K562 (cell line): ENCODE data around the gene PATE1. TPM values are rescaled to one million over a fixed set of nuclear protein-coding genes. Genes with fewer than 3 reads are reported as not detected.

Experiments used
- ATAC-seq: fragments of 200-7000 bp; cut with Tn5 transposase; 3 replicates; pipeline ENCODE4 v1.9.1; 2020; ENCODE audit warnings: moderate library complexity
- BruUV-seq: library from RNA; stranded (reverse); fragments of 400-500 nt; replicated peaks from 2 replicates; lab custom pipeline; 2021; lab: Mats Ljungman, UMichigan
- CTCF ChIA-PET: fragments of 300-600 bp; formaldehyde crosslinking; extraction: SDS; loops from one replicate; lab custom pipeline; 2021; ENCODE audit warnings: low intra/inter-chr PET ratio; lab: Yijun Ruan, JAX
- POLR2A ChIA-PET: fragments of 300-600, 350-650 bp; sonication (Branson Sonifier 250); formaldehyde crosslinking; extraction: SDS; loops from one replicate; lab custom pipeline; 2021; ENCODE audit warnings: antibody characterized with exemption, inconsistent platforms; lab: Yijun Ruan, JAX
- DNase-seq, 4 experiments: peaks; one replicate each; pipeline versions ENCODE4 v3.0.0 to v3.0.0-alpha.2; 2011 to 2018; ENCODE audit warnings: low spot score in 3 of 4, mixed read lengths in 3 of 4; ENCODE audit errors: extremely low read depth in 1 of 4
- FAIRE-seq: peaks from 2 replicates; lab custom pipeline; 2011; peaks lifted over from hg19 to GRCh38; lab: Jason Lieb, UNC
- H2AFZ ChIP-seq: 2 replicates; pipeline ENCODE4 v1.6.0; 2011; ENCODE audit warnings: low read depth, low read length, control low read depth, inconsistent platforms
- H3K27ac ChIP-seq: fragments of 200-600 bp; 3 replicates; pipeline ENCODE4 v1.8.0; 2011; ENCODE audit warnings: low read depth, mild to moderate bottlenecking, control low read depth, inconsistent platforms, low read length, moderate library complexity, mixed read lengths; ENCODE audit errors: extremely low read depth
- H3K27me3 ChIP-seq, 2 experiments: fragments of 300-600 bp in 1 of 2; 2 replicates in 1 of 2; 3 replicates in 1 of 2; pipeline versions ENCODE4 v1.6.0 to v1.8.0; 2011; ENCODE audit warnings: inconsistent platforms in 2 of 2, low read length in 2 of 2, mild to moderate bottlenecking in 1 of 2, mixed read lengths in 1 of 2, moderate library complexity in 1 of 2; ENCODE audit not compliant: control insufficient read depth in 2 of 2, insufficient read depth in 2 of 2
- H3K36me3 ChIP-seq: fragments of 300-600 bp; 3 replicates; pipeline ENCODE4 v1.8.0; 2011; ENCODE audit warnings: mild to moderate bottlenecking, low read length, inconsistent platforms; ENCODE audit not compliant: control insufficient read depth, insufficient read depth
- H3K4me1 ChIP-seq, 2 experiments: fragments of 200-600 bp in 1 of 2; replicated peaks in 1 of 2; 2 replicates in 1 of 2; 3 replicates in 1 of 2; pipeline versions ENCODE4 v1.5.1 to v1.8.0; 2011; ENCODE audit warnings: inconsistent platforms in 2 of 2, low read length in 2 of 2, mild to moderate bottlenecking in 1 of 2, mixed read lengths in 1 of 2, moderate library complexity in 1 of 2; ENCODE audit not compliant: control insufficient read depth in 2 of 2, insufficient read depth in 2 of 2
- H3K4me2 ChIP-seq: 2 replicates; pipeline ENCODE4 v1.6.1; 2011; ENCODE audit warnings: low read length, control low read depth, inconsistent platforms, mixed read lengths; ENCODE audit not compliant: insufficient read depth
- H3K4me3 ChIP-seq: fragments of 200-600 bp; sonication (generic), shearing (Covaris generic); 2 replicates; pipeline ENCODE4 v1.5.1; 2016; ENCODE audit warnings: control low read depth, inconsistent platforms
- H3K79me2 ChIP-seq: fragments of 200-600 bp; 3 replicates; pipeline ENCODE4 v1.8.0; 2011; ENCODE audit warnings: low read length, inconsistent platforms; ENCODE audit not compliant: control insufficient read depth, insufficient read depth
- H3K9ac ChIP-seq, 2 experiments: 2 replicates each; pipeline versions ENCODE4 v1.6.0 to v1.6.1; 2011; ENCODE audit warnings: low read depth in 2 of 2, low read length in 2 of 2, control low read depth in 1 of 2, inconsistent platforms in 1 of 2, mild to moderate bottlenecking in 1 of 2, mixed read lengths in 1 of 2; ENCODE audit not compliant: insufficient read depth in 1 of 2
- H3K9me1 ChIP-seq: one replicate; pipeline ENCODE4 v1.6.0; 2011; ENCODE audit warnings: inconsistent platforms, mild to moderate bottlenecking, low read length, moderate library complexity; ENCODE audit not compliant: control insufficient read depth, insufficient read depth
- H3K9me3 ChIP-seq: replicated peaks from 2 replicates; pipeline ENCODE4 v1.5.1; 2011; ENCODE audit warnings: low read depth, low read length, inconsistent platforms; ENCODE audit not compliant: control insufficient read depth, insufficient read depth
- H4K20me1 ChIP-seq: replicated peaks from 2 replicates; pipeline ENCODE4 v1.6.1; 2011; ENCODE audit warnings: low read length, inconsistent platforms, mixed read lengths; ENCODE audit not compliant: control insufficient read depth, insufficient read depth
- ASH1L ChIP-seq: fragments of 450-650 bp; IDR thresholded peaks from 2 replicates; pipeline ENCODE4 v1.6.1; 2018; ENCODE audit warnings: borderline replicate concordance, mild to moderate bottlenecking, low read depth; ENCODE audit not compliant: partially characterized antibody
- DACH1 ChIP-seq: fragments of 450-650 bp; IDR thresholded peaks from 2 replicates; pipeline ENCODE4 v1.6.1; 2018; ENCODE audit not compliant: partially characterized antibody
- ETS1 ChIP-seq: conservative IDR thresholded peaks from 2 replicates; pipeline ENCODE4 v1.6.1; 2011; ENCODE audit warnings: low read depth, mild to moderate bottlenecking, low read length; ENCODE audit not compliant: control insufficient read depth
- FOS ChIP-seq: IDR thresholded peaks from 3 replicates; pipeline ENCODE4 v1.6.1; 2011; ENCODE audit not compliant: insufficient read length; ENCODE audit errors: extremely low read depth
- HDAC3 ChIP-seq: fragments of 450-650 bp; IDR thresholded peaks from 2 replicates; pipeline ENCODE4 v1.6.1; 2018; ENCODE audit warnings: borderline replicate concordance, mild to moderate bottlenecking, moderate library complexity; ENCODE audit not compliant: partially characterized antibody
- ZNF174 ChIP-seq: fragments of 250-450 bp; sonication (Bioruptor Pico); IDR thresholded peaks from 2 replicates; pipeline ENCODE4 v1.4.0; 2020; ENCODE audit warnings: mild to moderate bottlenecking
- ZSCAN32 ChIP-seq: fragments of 450-650 bp; formaldehyde crosslinking; IDR thresholded peaks from 2 replicates; pipeline ENCODE4 v1.4.0; 2020; ENCODE audit warnings: mild to moderate bottlenecking, moderate library complexity
- in situ Hi-C: fragments of 300-500 bp; cut with MboI; formaldehyde crosslinking; loops from 4 replicates; pipeline ENCODE4 v1.15.0; 2018; ENCODE audit warnings: inconsistent platforms, mixed read lengths
- intact Hi-C: fragments of 100-400 bp; cut with micrococcal nuclease; formaldehyde crosslinking; loops from 2 replicates; pipeline ENCODE4 v1.14.2; 2022
- polyA plus RNA-seq, 8 experiments: library from polyadenylated mRNA; depleted of rRNA in 4 of 8; stranded (reverse) in 5 of 8; unstranded in 3 of 8; fragments of >200 nt; fragmentation: Nextera tagmentation in 2 of 8; fragmentation: Illumina TruSeq in 1 of 8; extraction: Ambion mirVana in 2 of 8; extraction: Trizol in 1 of 8; gene quantifications; 2 replicates each; pipeline versions ENCODE4 v1.2.1 to v1.2.3, GENCODE V29; 2011 to 2014; ENCODE audit warnings: inconsistent platforms in 1 of 8, missing spikeins in 1 of 8
- total RNA-seq, 7 experiments: library from RNA; depleted of rRNA in 6 of 7; stranded (reverse); fragments of >200 nt in 6 of 7; fragmentation: Illumina TruSeq in 2 of 7; extraction: Trizol in 2 of 7; gene quantifications; 2 replicates each; pipeline versions ENCODE4 v1.2.1 to v1.2.3, GENCODE V29; 2011 to 2021; ENCODE audit warnings: low replicate concordance in 1 of 7

PATE1 gene
- total and polyA plus RNA-seq, 9 of the 15 experiments (the other 6 are each of a cell fraction or from before 2014, with no cell fraction given), result not detected

GRCh38 chr11:125778728-125779127 lies 32.6 kb downstream of the PATE1 start, which contains the start of gene PATE2:
PATE2 (minus strand) TSS chr11:125778828; CDS start chr11:125778773, 55 bp downstream.
- H2AFZ ChIP-seq, result no peak within 1 kb of the TSS
- no peak for ATAC-seq
- H3K27ac ChIP-seq, result no peak within 1 kb of the TSS
- H4K20me1 ChIP-seq, result no peaks in the 10 kb centered on the region
- H3K9me3 ChIP-seq, result no peaks in the 10 kb centered on the region
- no peak for DNase-seq
- H3K9me1 ChIP-seq, result no peaks in the 10 kb centered on the region
- H3K27me3 ChIP-seq, result no peaks in the 10 kb centered on the region
- H3K36me3 ChIP-seq, result no peaks in the 10 kb centered on the region
- H3K4me3 ChIP-seq, result no peak within 1 kb of the TSS
- no peaks in the 10 kb centered on the region for H3K4me1 ChIP-seq
- ChIA-PET POLR2A (no interaction called here), CTCF (no interaction called here)
- no peak within 1 kb of the TSS for H3K9ac ChIP-seq
- no TSS peak for BruUV-seq
- H3K79me2 ChIP-seq, result no peaks in the 10 kb centered on the region
- no peak within 1 kb of the TSS for H3K4me2 ChIP-seq
- in situ Hi-C loops (no loop called here), intact Hi-C loops (no loop called here)
- no peak for FAIRE-seq
- TF ChIP-seq ASH1L (no peak), ZNF174 (CRISPR knock-in tag) (no peak), HDAC3 (no peak), ZSCAN32 (CRISPR knock-in tag) (no peak), ETS1 (no peak), FOS (no peak), DACH1 (no peak)
